Stomach (tissue), 4 donors: ENCODE measurements around the gene DIPK1B.

Experiments
- CTCF ChIP-seq, 7 experiments: fragments of 450-650 bp in 4 of 7; fragments of 200-600 bp in 3 of 7; sonication (generic) in 3 of 7; IDR thresholded peaks; one replicate each; pipeline ENCODE4 v1.5.1; 2016 to 2019; ENCODE audit warnings: antibody characterized with exemption in 7 of 7, control low read depth in 2 of 7, mild to moderate bottlenecking in 1 of 7
- EP300 ChIP-seq: sonication (generic); formaldehyde crosslinking; IDR thresholded peaks from one replicate; pipeline ENCODE4 v1.6.1; 2017; ENCODE audit warnings: antibody characterized with exemption
- POLR2A ChIP-seq, 4 donors: fragments of 450-650 bp; IDR thresholded peaks; one replicate each; pipeline ENCODE4 v1.6.1; 2016; ENCODE audit warnings: antibody characterized with exemption in 4 of 4, control low read depth in 2 of 4, mild to moderate bottlenecking in 1 of 4, moderate library complexity in 1 of 4
- POLR2AphosphoS5 ChIP-seq, 3 donors: sonication (generic); formaldehyde crosslinking; IDR thresholded peaks; one replicate each; pipeline ENCODE4 v1.6.1; 2016; ENCODE audit warnings: antibody characterized with exemption in 3 of 3

DNA sequence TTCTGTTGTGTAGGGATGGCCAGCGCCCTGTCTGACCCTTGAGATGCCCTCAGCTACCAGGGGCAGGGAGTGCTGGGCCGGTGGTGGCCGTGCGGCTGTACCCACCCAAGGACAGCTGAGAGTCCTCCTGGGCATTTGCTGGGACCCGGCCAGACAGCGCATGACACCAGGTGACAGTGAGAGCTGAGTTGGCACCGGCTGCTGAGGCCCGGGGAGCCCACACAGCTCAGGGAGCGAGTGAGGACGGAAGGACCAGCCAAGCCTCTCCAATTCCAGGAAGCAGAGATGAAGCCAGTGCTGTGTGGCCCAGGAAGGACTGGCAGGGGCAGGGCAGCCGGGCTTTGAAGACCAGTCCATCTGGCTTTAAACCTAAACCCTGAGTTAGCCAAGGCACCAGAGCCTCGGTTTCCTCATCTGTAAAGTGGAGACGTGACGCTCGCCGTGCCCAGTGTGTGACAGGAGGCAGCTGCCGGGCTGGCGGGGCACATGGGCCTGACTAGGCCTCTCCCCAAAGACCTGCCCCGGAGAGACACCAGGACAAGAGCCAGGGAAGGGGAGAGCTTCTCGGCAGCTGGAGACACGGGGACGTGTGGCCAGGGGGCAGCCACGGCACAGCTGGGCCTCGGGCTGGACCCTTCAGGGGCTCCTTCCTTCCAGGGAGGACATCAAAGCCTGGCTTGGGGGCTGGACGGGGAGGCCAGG, 22.1 kb upstream of the DIPK1B start:
- TF ChIP-seq POLR2A (IDR thresholded peaks at IDR 0.05) (no peak), CTCF (IDR thresholded peaks at IDR 0.05) (no peak), POLR2AphosphoS5 (IDR thresholded peaks at IDR 0.05) (no peak), EP300 (no peak)
